K562 (cell line): ENCODE data around the gene ELOVL5. TPM values are rescaled to one million over a fixed set of nuclear protein-coding genes. Genes with fewer than 3 reads are reported as not detected.
A peak's percentile ranks its signal among the peaks of the same experiment; 100 is the strongest.

Experiments
- ARHGAP35 ChIP-seq: fragments of 450-650 bp; IDR thresholded peaks from 2 replicates; pipeline ENCODE4 v1.6.1; 2018; ENCODE audit not compliant: partially characterized antibody
- CHD2 ChIP-seq: IDR thresholded peaks from 2 replicates; pipeline ENCODE4 v1.6.1; 2011; ENCODE audit warnings: low read depth, low read length
- CREB3L1 ChIP-seq: fragments of 450-650 bp; IDR thresholded peaks from 2 replicates; pipeline ENCODE4 v1.6.1; 2014; ENCODE audit warnings: low read depth, mild to moderate bottlenecking, moderate library complexity, borderline replicate concordance
- E4F1 ChIP-seq: fragments of 250-450 bp; sonication (Bioruptor Pico); IDR thresholded peaks from 2 replicates; pipeline ENCODE4 v1.5.0; 2021; ENCODE audit warnings: mild to moderate bottlenecking, borderline replicate concordance
- ETS1 ChIP-seq: conservative IDR thresholded peaks from 2 replicates; pipeline ENCODE4 v1.6.1; 2011; ENCODE audit warnings: low read depth, mild to moderate bottlenecking, low read length; ENCODE audit not compliant: control insufficient read depth
- FOXO4 ChIP-seq: fragments of 450-650 bp; formaldehyde crosslinking; IDR thresholded peaks from 2 replicates; pipeline ENCODE4 v1.4.0; 2020; ENCODE audit warnings: mild to moderate bottlenecking, moderate library complexity
- HDAC1 ChIP-seq, 2 experiments: fragments of 450-650 bp; IDR thresholded peaks; 2 replicates each; pipeline ENCODE4 v1.6.1; 2016 to 2017; ENCODE audit warnings: inconsistent platforms in 1 of 2, mild to moderate bottlenecking in 1 of 2, moderate library complexity in 1 of 2
- HIVEP1 ChIP-seq: fragments of 250-450 bp; sonication (Bioruptor Pico); IDR thresholded peaks from 2 replicates; pipeline ENCODE4 v1.4.0; 2020; ENCODE audit warnings: mild to moderate bottlenecking
- HMBOX1 ChIP-seq: sonication (generic); IDR thresholded peaks from 2 replicates; pipeline ENCODE4 v1.6.1; 2016
- HNRNPH1 ChIP-seq: fragments of 200-400 bp; formaldehyde crosslinking; optimal IDR thresholded peaks from 2 replicates; pipeline ENCODE3; 2017; ENCODE audit warnings: low read depth, mild to moderate bottlenecking, low read length, moderate library complexity
- IRF1 ChIP-seq: sonication (generic); formaldehyde crosslinking; IDR thresholded peaks from 2 replicates; pipeline ENCODE4 v1.8.0; 2022; ENCODE audit warnings: missing genetic modification reagents, mild to moderate bottlenecking, borderline replicate concordance
- POLR3G ChIP-seq: IDR thresholded peaks from 2 replicates; pipeline ENCODE4 v1.6.1; 2011; ENCODE audit not compliant: insufficient read length, insufficient replicate concordance; ENCODE audit errors: extremely low read depth
- RAD51 ChIP-seq: fragments of 450-650 bp; IDR thresholded peaks from 2 replicates; pipeline ENCODE4 v1.7.1; 2016; ENCODE audit warnings: low read depth, mild to moderate bottlenecking, borderline replicate concordance
- SMAD1 ChIP-seq: fragments of 150-350 bp; IDR thresholded peaks from 2 replicates; pipeline ENCODE4 v1.6.1; 2014; ENCODE audit warnings: low read length, low read depth; ENCODE audit not compliant: partially characterized antibody
- SMAD4 ChIP-seq: fragments of 250-450 bp; sonication (Bioruptor Pico); conservative IDR thresholded peaks from 2 replicates; pipeline ENCODE4 v1.8.0; 2021; ENCODE audit warnings: inconsistent platforms, mild to moderate bottlenecking, moderate library complexity
- SMARCA4 ChIP-seq: fragments of 450-650 bp; IDR thresholded peaks from 2 replicates; pipeline ENCODE4 v1.6.1; 2016
- SNRNP70 ChIP-seq: fragments of 200-400 bp; formaldehyde crosslinking; optimal IDR thresholded peaks from 2 replicates; pipeline ENCODE3; 2017; ENCODE audit warnings: low read depth, low read length
- XRCC4 ChIP-seq: IDR thresholded peaks from one replicate; pipeline ENCODE4 v1.6.1; 2011; ENCODE audit not compliant: insufficient read depth, insufficient read length; ENCODE audit errors: extremely low read depth
- ZNF239 ChIP-seq: fragments of 250-450 bp; sonication (Bioruptor Pico); IDR thresholded peaks from 2 replicates; pipeline ENCODE4 v1.4.0; 2020; ENCODE audit warnings: mild to moderate bottlenecking
- polyA plus RNA-seq, 8 experiments: library from polyadenylated mRNA; depleted of rRNA in 4 of 8; stranded (reverse) in 5 of 8; unstranded in 3 of 8; fragments of >200 nt; fragmentation: Nextera tagmentation in 2 of 8; fragmentation: Illumina TruSeq in 1 of 8; extraction: Ambion mirVana in 2 of 8; extraction: Trizol in 1 of 8; gene quantifications; 2 replicates each; pipeline versions ENCODE4 v1.2.1 to v1.2.3, GENCODE V29; 2011 to 2014; ENCODE audit warnings: inconsistent platforms in 1 of 8, missing spikeins in 1 of 8
- total RNA-seq, 7 experiments: library from RNA; depleted of rRNA in 6 of 7; stranded (reverse); fragments of >200 nt in 6 of 7; fragmentation: Illumina TruSeq in 2 of 7; extraction: Trizol in 2 of 7; gene quantifications; 2 replicates each; pipeline versions ENCODE4 v1.2.1 to v1.2.3, GENCODE V29; 2011 to 2021; ENCODE audit warnings: low replicate concordance in 1 of 7

Gene ELOVL5
- total and polyA plus RNA-seq, 9 of the 15 experiments (the other 6 are each of a cell fraction or from before 2014, with no cell fraction given), result 70.6 to 245 (median 132) TPM

GRCh38 chr6:53359095-53359842, 10.5 kb upstream of the ELOVL5 start (continued):
- TF ChIP-seq E4F1 (CRISPR knock-in tag) (no peak), IRF1 (CRISPR knock-in tag) (no peak), SMARCA4 (peak; percentile 57; the same call in 1 of the 2 replicates), HMBOX1 (no peak), ARHGAP35 (no peak), RAD51 (no peak), HNRNPH1 (no peak), SNRNP70 (no peak), SMAD4 (CRISPR knock-in tag) (peak; percentile 85), FOXO4 (CRISPR knock-in tag) (no peak), CREB3L1 (no peak; the same call in none of the 2 replicates), XRCC4 (no peak), ZNF239 (CRISPR knock-in tag) (no peak), SMAD1 (no peak), ETS1 (no peak), HDAC1 (IDR thresholded peaks at IDR 0.05) (peak in 1 of 2 experiments; percentile 82; a peak in 2 of 4 replicates), CHD2 (no peak), HIVEP1 (0 out of 2 replicates have a peak, but pooled peaks have one; percentile 64), POLR3G (no peak)
